Measurements from ENCODE around the gene WWOX. TPM values are rescaled to one million over a fixed set of nuclear protein-coding genes. Genes with fewer than 3 reads are reported as not detected.

WWOX gene
- total and polyA plus RNA-seq, 7 donors: 7.1 to 46.8 (median 16.1) TPM

DNA sequence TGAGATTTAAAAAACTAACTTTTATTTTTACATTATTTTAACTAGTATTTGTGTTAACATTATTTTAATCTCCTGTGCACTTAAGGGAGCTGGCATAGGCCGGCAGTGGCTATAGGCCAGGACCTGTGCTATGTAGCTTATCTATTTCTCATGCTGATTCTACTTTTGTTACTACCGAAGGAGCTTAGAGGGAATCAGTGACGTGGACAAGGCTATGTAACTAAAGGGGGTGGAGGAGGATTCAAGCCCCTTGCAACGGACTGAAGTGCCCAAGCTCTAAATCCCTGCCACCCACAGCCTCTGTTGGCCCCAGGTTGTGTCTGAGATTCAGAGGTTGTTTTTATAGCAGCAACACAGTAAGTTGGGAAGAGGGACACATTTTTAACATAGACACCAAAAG lies 356.4 kb downstream of the WWOX start:
- no peak for DNase-seq
- Histone ChIP-seq H3K27ac (no peak overlapping the region), H3K27me3 (no peaks in the 10 kb centered on the region), H3K9me3 (no peaks in the 10 kb centered on the region), H3K4me3 (no peak overlapping the region), H3K4me1 (no peaks in the 10 kb centered on the region), H3K36me3 (no peaks in the 10 kb centered on the region)
- intact Hi-C loops (cut with DNase I): no loop called here
- WGBS, 2 donors: 90 to 93% methylated on average over 4 of the region's 4 CpGs
- TF ChIP-seq EP300 (IDR thresholded peaks at IDR 0.05): no peak
- TF ChIP-seq POLR2AphosphoS5 (IDR thresholded peaks at IDR 0.05): no peak
- no peak for TF ChIP-seq POLR2A (IDR thresholded peaks at IDR 0.05)
- TF ChIP-seq, protein P1, sequence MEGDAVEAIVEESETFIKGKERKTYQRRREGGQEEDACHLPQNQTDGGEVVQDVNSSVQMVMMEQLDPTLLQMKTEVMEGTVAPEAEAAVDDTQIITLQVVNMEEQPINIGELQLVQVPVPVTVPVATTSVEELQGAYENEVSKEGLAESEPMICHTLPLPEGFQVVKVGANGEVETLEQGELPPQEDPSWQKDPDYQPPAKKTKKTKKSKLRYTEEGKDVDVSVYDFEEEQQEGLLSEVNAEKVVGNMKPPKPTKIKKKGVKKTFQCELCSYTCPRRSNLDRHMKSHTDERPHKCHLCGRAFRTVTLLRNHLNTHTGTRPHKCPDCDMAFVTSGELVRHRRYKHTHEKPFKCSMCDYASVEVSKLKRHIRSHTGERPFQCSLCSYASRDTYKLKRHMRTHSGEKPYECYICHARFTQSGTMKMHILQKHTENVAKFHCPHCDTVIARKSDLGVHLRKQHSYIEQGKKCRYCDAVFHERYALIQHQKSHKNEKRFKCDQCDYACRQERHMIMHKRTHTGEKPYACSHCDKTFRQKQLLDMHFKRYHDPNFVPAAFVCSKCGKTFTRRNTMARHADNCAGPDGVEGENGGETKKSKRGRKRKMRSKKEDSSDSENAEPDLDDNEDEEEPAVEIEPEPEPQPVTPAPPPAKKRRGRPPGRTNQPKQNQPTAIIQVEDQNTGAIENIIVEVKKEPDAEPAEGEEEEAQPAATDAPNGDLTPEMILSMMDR (IDR thresholded peaks at IDR 0.05): no peak

DNA sequence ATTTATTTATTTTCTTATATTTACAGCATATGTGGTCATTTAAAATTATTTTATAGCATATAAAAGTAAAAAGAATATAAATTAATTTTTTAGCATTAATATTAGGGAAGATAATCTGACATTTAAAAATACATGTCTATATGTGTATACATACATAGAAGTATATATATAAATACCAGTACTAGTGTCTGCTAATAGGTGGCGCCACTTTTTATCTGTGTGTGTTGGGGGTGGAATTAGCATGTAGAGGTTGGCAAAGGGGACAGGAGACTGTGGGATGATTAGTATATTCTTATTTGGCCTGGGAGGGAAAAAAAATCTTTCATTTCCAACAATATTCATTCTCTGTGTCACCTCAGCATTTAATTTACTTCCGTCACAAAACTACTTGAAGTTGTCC lies 359.1 kb downstream of the WWOX start:
- no peaks in the 10 kb centered on the region for H3K36me3 ChIP-seq
- H3K4me1 ChIP-seq: no peaks in the 10 kb centered on the region
- H3K4me3 ChIP-seq: no peak overlapping the region
- no peak for DNase-seq
- no peaks in the 10 kb centered on the region for H3K27me3 ChIP-seq
- H3K9me3 ChIP-seq: no peaks in the 10 kb centered on the region
- no peak overlapping the region for H3K27ac ChIP-seq
- intact Hi-C loops (cut with DNase I): no loop called here
- TF ChIP-seq EP300 (IDR thresholded peaks at IDR 0.05) (no peak), POLR2AphosphoS5 (IDR thresholded peaks at IDR 0.05) (no peak), POLR2A (IDR thresholded peaks at IDR 0.05) (no peak)
- TF ChIP-seq, protein P1 (IDR thresholded peaks at IDR 0.05): no peak
- WGBS, 2 donors: 94 to 96% methylated on average over 2 of the region's 2 CpGs

DNA sequence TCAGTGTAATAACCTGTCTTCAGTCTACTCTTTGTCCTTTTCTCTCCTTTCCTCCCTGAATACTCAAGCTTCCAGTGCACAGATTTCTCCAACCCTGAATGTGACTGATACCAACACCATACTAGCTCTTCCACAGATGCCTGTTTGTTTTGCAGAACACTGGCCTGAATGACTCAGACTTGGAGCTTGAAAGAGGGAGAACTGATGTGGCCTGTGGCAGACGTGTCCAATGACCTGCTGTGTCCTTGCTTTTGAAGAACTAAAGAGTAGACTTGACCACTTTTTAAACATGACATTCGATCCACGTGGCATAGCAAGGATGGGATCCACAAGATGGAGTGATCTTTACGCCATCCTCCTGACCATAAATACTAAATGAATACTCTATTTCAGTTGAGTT lies 361.0 kb downstream of the WWOX start:
- 72 to 86% methylated on average over 4 of the region's 4 CpGs for WGBS, 2 donors
- DNase-seq: no peak
- Histone ChIP-seq H3K9me3 (no peaks in the 10 kb centered on the region), H3K27ac (no peak overlapping the region), H3K27me3 (no peaks in the 10 kb centered on the region), H3K36me3 (no peaks in the 10 kb centered on the region), H3K4me1 (no peaks in the 10 kb centered on the region), H3K4me3 (no peak overlapping the region)
- no peak for TF ChIP-seq POLR2AphosphoS5 (IDR thresholded peaks at IDR 0.05)
- TF ChIP-seq, protein P1 (IDR thresholded peaks at IDR 0.05): no peak
- no peak for TF ChIP-seq POLR2A (IDR thresholded peaks at IDR 0.05)
- TF ChIP-seq EP300 (IDR thresholded peaks at IDR 0.05): no peak
- intact Hi-C loops (cut with DNase I): no loop called here

DNA sequence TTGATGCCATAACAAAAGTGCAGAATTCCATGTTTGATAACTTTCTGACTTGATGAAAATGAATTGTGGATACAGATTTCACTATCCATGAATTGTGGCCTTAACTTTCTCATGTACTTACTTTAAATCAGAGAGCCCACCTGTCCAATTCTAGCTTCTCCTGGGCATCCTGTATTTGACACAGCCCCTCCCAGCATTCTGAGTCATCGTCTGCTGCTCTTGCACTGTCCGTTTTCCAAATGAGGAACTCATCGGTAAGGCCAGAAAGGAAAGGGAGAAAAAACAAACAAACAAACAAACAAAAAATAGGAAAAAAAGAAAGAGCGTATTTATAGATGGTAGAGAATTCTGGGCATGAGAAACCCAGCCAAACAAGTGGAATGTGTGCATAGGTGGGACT lies 361.6 kb downstream of the WWOX start:
- Histone ChIP-seq H3K4me3 (no peak overlapping the region), H3K36me3 (no peaks in the 10 kb centered on the region), H3K27ac (no peak overlapping the region), H3K4me1 (no peaks in the 10 kb centered on the region), H3K9me3 (no peaks in the 10 kb centered on the region), H3K27me3 (no peaks in the 10 kb centered on the region)
- no peak for DNase-seq
- 11 to 49% methylated on average over 4 of the region's 4 CpGs for WGBS, 2 donors
- TF ChIP-seq, protein P1 (IDR thresholded peaks at IDR 0.05): no peak
- TF ChIP-seq POLR2AphosphoS5 (IDR thresholded peaks at IDR 0.05) (no peak), POLR2A (IDR thresholded peaks at IDR 0.05) (no peak), EP300 (IDR thresholded peaks at IDR 0.05) (no peak)
- intact Hi-C loops (cut with DNase I): no loop called here
